ENCODE data around the gene KIAA0040. TPM values are rescaled to one million over a fixed set of nuclear protein-coding genes. Genes with fewer than 3 reads are reported as not detected.

The KIAA0040 gene
- total and polyA plus RNA-seq, 10 of the 15 experiments (the other 5 are each of a cell fraction or from before 2014, with no cell fraction given) = 7.6 to 47.7 (median 23.5) TPM

DNA sequence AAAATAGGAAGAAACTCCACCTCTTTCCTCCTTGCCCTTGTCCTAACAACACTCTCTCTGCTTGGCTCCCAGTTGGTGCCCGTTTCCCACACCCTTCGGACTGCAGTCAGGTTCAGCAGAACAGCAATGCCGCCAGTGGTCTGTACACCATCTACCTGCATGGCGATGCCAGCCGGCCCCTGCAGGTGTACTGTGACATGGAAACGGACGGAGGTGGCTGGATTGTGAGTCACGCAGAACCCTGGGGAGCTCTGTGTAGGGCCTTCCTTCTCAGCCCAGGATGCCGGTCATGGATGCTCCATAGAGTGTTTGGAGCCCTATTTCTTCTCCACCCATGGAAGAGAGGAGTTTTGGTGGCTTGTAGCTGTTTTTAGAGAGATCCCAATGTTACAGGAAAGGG is 64.1 kb downstream of the KIAA0040 start:
- H3K27ac ChIP-seq (ENCODE audit: control insufficient read depth, insufficient read depth) = no peak overlapping the region
- H2AFZ ChIP-seq (ENCODE audit: control insufficient read depth, low read depth, low read length) = no peak overlapping the region
- intact Hi-C loops (cut with micrococcal nuclease; ENCODE audit: unreplicated experiment) (loop anchor here (5.0 to 10.0 kb wide), 2 partner anchors 244 to 356 kb away; no protein-coding TSS in a partner anchor), in situ Hi-C loops (cut with MboI) (loop anchor here (5.0 kb wide), 1 partner anchor 356 kb away; no protein-coding TSS in a partner anchor)
- CTCF ChIA-PET = interaction anchor here (0.8 to 10.9 kb wide), 4 partner anchors 14 to 101 kb away, joined by 4 to 135 read pairs (median 8); no protein-coding TSS in a partner anchor
- H3K4me3 ChIP-seq = no peak overlapping the region
- FAIRE-seq (no peak), DNase-seq (ENCODE audit: low read depth, low spot score) (no peak), ATAC-seq (no peak)
- H3K36me3 ChIP-seq (ENCODE audit: control insufficient read depth in 2 of 2, insufficient read depth in 2 of 2, low read length in 1 of 2) = no peaks in the 10 kb centered on the region
- SMC1A ChIA-PET (ENCODE audit: uncharacterized antibody, unreplicated experiment) = interaction anchor here (0.9 to 2.0 kb wide), 3 partner anchors 17 to 99 kb away, joined by 3 to 10 read pairs (median 6); no protein-coding TSS in a partner anchor
- H3K27me3 ChIP-seq (replicated peaks in 1 of 2; ENCODE audit: control insufficient read depth in 2 of 2, insufficient read depth in 2 of 2, low read length in 1 of 2) = no peaks in the 10 kb centered on the region
- no peaks in the 10 kb centered on the region for H3K79me2 ChIP-seq (ENCODE audit: control insufficient read depth, insufficient read depth, low read length)
- no peak overlapping the region for H3K4me2 ChIP-seq (ENCODE audit: control insufficient read depth, insufficient read depth)
- no peaks in the 10 kb centered on the region for H4K20me1 ChIP-seq (ENCODE audit: control insufficient read depth, insufficient read depth)
- WGBS (ENCODE audit: insufficient coverage, insufficient replicate concordance, low lambda C conversion rate, missing lambda C conversion rate) = 93% methylated on average over 9 of the region's 9 CpGs
- H3K9me3 ChIP-seq (replicated peaks; ENCODE audit: control insufficient read depth, insufficient read depth, low read length) = no peaks in the 10 kb centered on the region
- peaks cover 15% of the 10 kb centered on the region; the same call in 1 of the 2 replicates for H3K4me1 ChIP-seq (ENCODE audit: control insufficient read depth, insufficient read depth, low read length)
- H3K9ac ChIP-seq (ENCODE audit: control insufficient read depth, insufficient read depth, low read length) = no peak overlapping the region
- POLR2A ChIA-PET = no interaction called here
- RAD21 ChIA-PET (ENCODE audit: unreplicated experiment) = interaction anchor here (6.5 kb wide), 1 partner anchor 100 kb away, joined by 96 read pairs; no protein-coding TSS in a partner anchor
- TF ChIP-seq HDGF (IDR thresholded peaks at IDR 0.05) (no peak), CBX5 (IDR thresholded peaks at IDR 0.05; ENCODE audit: low read depth) (no peak), RBBP5 (conservative IDR thresholded peaks at IDR 0.05) (no peak), RFX5 (IDR thresholded peaks at IDR 0.05; ENCODE audit: low read depth, low read length) (no peak), GABPA (IDR thresholded peaks at IDR 0.05; ENCODE audit: low read depth) (no peak), RAD21 (IDR thresholded peaks at IDR 0.05; ENCODE audit: insufficient read depth, low read depth, low read length) (no peak)
- TF ChIP-seq, protein P1, sequence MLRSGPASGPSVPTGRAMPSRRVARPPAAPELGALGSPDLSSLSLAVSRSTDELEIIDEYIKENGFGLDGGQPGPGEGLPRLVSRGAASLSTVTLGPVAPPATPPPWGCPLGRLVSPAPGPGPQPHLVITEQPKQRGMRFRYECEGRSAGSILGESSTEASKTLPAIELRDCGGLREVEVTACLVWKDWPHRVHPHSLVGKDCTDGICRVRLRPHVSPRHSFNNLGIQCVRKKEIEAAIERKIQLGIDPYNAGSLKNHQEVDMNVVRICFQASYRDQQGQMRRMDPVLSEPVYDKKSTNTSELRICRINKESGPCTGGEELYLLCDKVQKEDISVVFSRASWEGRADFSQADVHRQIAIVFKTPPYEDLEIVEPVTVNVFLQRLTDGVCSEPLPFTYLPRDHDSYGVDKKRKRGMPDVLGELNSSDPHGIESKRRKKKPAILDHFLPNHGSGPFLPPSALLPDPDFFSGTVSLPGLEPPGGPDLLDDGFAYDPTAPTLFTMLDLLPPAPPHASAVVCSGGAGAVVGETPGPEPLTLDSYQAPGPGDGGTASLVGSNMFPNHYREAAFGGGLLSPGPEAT (IDR thresholded peaks at IDR 0.05; ENCODE audit: low read depth) = no peak
- TF ChIP-seq, protein P2, sequence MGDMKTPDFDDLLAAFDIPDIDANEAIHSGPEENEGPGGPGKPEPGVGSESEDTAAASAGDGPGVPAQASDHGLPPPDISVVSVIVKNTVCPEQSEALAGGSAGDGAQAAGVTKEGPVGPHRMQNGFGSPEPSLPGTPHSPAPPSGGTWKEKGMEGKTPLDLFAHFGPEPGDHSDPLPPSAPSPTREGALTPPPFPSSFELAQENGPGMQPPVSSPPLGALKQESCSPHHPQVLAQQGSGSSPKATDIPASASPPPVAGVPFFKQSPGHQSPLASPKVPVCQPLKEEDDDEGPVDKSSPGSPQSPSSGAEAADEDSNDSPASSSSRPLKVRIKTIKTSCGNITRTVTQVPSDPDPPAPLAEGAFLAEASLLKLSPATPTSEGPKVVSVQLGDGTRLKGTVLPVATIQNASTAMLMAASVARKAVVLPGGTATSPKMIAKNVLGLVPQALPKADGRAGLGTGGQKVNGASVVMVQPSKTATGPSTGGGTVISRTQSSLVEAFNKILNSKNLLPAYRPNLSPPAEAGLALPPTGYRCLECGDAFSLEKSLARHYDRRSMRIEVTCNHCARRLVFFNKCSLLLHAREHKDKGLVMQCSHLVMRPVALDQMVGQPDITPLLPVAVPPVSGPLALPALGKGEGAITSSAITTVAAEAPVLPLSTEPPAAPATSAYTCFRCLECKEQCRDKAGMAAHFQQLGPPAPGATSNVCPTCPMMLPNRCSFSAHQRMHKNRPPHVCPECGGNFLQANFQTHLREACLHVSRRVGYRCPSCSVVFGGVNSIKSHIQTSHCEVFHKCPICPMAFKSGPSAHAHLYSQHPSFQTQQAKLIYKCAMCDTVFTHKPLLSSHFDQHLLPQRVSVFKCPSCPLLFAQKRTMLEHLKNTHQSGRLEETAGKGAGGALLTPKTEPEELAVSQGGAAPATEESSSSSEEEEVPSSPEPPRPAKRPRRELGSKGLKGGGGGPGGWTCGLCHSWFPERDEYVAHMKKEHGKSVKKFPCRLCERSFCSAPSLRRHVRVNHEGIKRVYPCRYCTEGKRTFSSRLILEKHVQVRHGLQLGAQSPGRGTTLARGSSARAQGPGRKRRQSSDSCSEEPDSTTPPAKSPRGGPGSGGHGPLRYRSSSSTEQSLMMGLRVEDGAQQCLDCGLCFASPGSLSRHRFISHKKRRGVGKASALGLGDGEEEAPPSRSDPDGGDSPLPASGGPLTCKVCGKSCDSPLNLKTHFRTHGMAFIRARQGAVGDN (IDR thresholded peaks at IDR 0.05) = no peak
- TF ChIP-seq, protein P3, sequence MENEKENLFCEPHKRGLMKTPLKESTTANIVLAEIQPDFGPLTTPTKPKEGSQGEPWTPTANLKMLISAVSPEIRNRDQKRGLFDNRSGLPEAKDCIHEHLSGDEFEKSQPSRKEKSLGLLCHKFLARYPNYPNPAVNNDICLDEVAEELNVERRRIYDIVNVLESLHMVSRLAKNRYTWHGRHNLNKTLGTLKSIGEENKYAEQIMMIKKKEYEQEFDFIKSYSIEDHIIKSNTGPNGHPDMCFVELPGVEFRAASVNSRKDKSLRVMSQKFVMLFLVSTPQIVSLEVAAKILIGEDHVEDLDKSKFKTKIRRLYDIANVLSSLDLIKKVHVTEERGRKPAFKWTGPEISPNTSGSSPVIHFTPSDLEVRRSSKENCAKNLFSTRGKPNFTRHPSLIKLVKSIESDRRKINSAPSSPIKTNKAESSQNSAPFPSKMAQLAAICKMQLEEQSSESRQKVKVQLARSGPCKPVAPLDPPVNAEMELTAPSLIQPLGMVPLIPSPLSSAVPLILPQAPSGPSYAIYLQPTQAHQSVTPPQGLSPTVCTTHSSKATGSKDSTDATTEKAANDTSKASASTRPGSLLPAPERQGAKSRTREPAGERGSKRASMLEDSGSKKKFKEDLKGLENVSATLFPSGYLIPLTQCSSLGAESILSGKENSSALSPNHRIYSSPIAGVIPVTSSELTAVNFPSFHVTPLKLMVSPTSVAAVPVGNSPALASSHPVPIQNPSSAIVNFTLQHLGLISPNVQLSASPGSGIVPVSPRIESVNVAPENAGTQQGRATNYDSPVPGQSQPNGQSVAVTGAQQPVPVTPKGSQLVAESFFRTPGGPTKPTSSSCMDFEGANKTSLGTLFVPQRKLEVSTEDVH (IDR thresholded peaks at IDR 0.05; ENCODE audit: low read depth, partially characterized antibody) = no peak
- TF ChIP-seq, protein P4, sequence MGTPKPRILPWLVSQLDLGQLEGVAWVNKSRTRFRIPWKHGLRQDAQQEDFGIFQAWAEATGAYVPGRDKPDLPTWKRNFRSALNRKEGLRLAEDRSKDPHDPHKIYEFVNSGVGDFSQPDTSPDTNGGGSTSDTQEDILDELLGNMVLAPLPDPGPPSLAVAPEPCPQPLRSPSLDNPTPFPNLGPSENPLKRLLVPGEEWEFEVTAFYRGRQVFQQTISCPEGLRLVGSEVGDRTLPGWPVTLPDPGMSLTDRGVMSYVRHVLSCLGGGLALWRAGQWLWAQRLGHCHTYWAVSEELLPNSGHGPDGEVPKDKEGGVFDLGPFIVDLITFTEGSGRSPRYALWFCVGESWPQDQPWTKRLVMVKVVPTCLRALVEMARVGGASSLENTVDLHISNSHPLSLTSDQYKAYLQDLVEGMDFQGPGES (IDR thresholded peaks at IDR 0.05) = no peak
- BruUV-seq (replicated peaks) = no TSS peak
